Measurements from ENCODE around the gene MIR17HG. TPM values are rescaled to one million over a fixed set of nuclear protein-coding genes. Genes with fewer than 3 reads are reported as not detected.
"Not testable (repeated sequence)": the region's sequence is repeated elsewhere in the genome, so short reads cannot be mapped to it uniquely, and the experiment has no call there.

Gene MIR17HG
- total RNA-seq, 1 experiment from 2014 or later, result 15.8 TPM

- no peak for DNase-seq (ENCODE audit: low spot score)
- H3K4me3 ChIP-seq (ENCODE audit: low read depth, low read length, poor library complexity, severe bottlenecking), result no peak overlapping the region
- peaks cover 30% of the 10 kb centered on the region for H3K4me1 ChIP-seq (ENCODE audit: insufficient read depth, low read length, poor library complexity, severe bottlenecking)
- no TSS peak for BruUV-seq (replicated peaks)
- peaks cover 2% of the 10 kb centered on the region for H3K27me3 ChIP-seq (replicated peaks; ENCODE audit: insufficient read depth, low read depth, low read length, poor library complexity)
- H3K9me3 ChIP-seq (ENCODE audit: low read depth, low read length, poor library complexity, severe bottlenecking), result no peaks in the 10 kb centered on the region
- CTCF ChIA-PET, result no interaction called here
- intact Hi-C loops (cut with micrococcal nuclease; ENCODE audit: unreplicated experiment), result no loop called here
- TF ChIP-seq EZH2 (IDR thresholded peaks at IDR 0.05; ENCODE audit: borderline replicate concordance, low read depth, low read length, poor library complexity, severe bottlenecking), result no peak
- TF ChIP-seq, protein P1, sequence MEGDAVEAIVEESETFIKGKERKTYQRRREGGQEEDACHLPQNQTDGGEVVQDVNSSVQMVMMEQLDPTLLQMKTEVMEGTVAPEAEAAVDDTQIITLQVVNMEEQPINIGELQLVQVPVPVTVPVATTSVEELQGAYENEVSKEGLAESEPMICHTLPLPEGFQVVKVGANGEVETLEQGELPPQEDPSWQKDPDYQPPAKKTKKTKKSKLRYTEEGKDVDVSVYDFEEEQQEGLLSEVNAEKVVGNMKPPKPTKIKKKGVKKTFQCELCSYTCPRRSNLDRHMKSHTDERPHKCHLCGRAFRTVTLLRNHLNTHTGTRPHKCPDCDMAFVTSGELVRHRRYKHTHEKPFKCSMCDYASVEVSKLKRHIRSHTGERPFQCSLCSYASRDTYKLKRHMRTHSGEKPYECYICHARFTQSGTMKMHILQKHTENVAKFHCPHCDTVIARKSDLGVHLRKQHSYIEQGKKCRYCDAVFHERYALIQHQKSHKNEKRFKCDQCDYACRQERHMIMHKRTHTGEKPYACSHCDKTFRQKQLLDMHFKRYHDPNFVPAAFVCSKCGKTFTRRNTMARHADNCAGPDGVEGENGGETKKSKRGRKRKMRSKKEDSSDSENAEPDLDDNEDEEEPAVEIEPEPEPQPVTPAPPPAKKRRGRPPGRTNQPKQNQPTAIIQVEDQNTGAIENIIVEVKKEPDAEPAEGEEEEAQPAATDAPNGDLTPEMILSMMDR (conservative IDR thresholded peaks at IDR 0.05; ENCODE audit: low read depth, low read length), result no peak
- H3K27ac ChIP-seq (ENCODE audit: low read depth, low read length, poor library complexity, severe bottlenecking), result no peak overlapping the region
- H3K36me3 ChIP-seq (ENCODE audit: insufficient read depth, low read length, poor library complexity, severe bottlenecking), result peaks cover 77% of the 10 kb centered on the region
- POLR2A ChIA-PET (ENCODE audit: low non-redundant PET), result no interaction called here
Measured at GRCh38 chr13:91351980-91352379, 4.5 kb downstream of the MIR17HG start.

GRCh38 chr13:91352891-91353290, 5.4 kb downstream of the MIR17HG start:
- H3K9me3 ChIP-seq (ENCODE audit: low read depth, low read length, poor library complexity, severe bottlenecking); H3K4me3 ChIP-seq (ENCODE audit: low read depth, low read length, poor library complexity, severe bottlenecking); intact Hi-C loops (cut with micrococcal nuclease; ENCODE audit: unreplicated experiment); H3K27ac ChIP-seq (ENCODE audit: low read depth, low read length, poor library complexity, severe bottlenecking); BruUV-seq (replicated peaks); CTCF ChIA-PET; H3K27me3 ChIP-seq (replicated peaks; ENCODE audit: insufficient read depth, low read depth, low read length, poor library complexity); POLR2A ChIA-PET (ENCODE audit: low non-redundant PET); DNase-seq (ENCODE audit: low spot score): not testable (repeated sequence)
- Histone ChIP-seq H3K36me3 (ENCODE audit: insufficient read depth, low read length, poor library complexity, severe bottlenecking) (peaks cover 83% of the 10 kb centered on the region), H3K4me1 (ENCODE audit: insufficient read depth, low read length, poor library complexity, severe bottlenecking) (peaks cover 30% of the 10 kb centered on the region)

DNA sequence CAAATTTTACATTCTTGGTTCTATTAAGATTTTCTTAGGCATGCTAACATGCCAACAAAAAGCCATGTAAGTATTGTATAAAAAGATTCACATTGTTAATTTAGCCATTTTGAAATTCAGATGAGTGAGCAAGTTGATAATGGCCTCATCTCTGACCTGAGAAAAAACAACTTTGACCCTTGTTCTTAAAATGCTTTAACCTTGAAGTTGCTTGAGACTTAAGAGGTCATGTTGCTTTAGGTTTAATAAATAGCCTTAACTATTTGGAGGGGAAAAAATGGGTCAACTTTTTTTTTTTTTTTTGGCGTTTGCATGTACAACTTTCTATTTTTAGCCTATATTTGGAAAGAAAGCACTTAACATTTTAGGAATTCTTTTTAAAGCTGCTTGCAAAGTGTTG, 6.0 kb downstream of the MIR17HG start:
- Histone ChIP-seq H3K27me3 (replicated peaks; ENCODE audit: insufficient read depth, low read depth, low read length, poor library complexity) (no peaks in the 10 kb centered on the region), H3K4me3 (ENCODE audit: low read depth, low read length, poor library complexity, severe bottlenecking) (no peak overlapping the region), H3K4me1 (ENCODE audit: insufficient read depth, low read length, poor library complexity, severe bottlenecking) (peaks cover 30% of the 10 kb centered on the region), H3K9me3 (ENCODE audit: low read depth, low read length, poor library complexity, severe bottlenecking) (no peaks in the 10 kb centered on the region), H3K27ac (ENCODE audit: low read depth, low read length, poor library complexity, severe bottlenecking) (no peak overlapping the region), H3K36me3 (ENCODE audit: insufficient read depth, low read length, poor library complexity, severe bottlenecking) (peaks cover 83% of the 10 kb centered on the region)
- DNase-seq (ENCODE audit: low spot score), result no peak
- ChIA-PET POLR2A (ENCODE audit: low non-redundant PET) (no interaction called here), CTCF (no interaction called here)
- TF ChIP-seq EZH2 (IDR thresholded peaks at IDR 0.05; ENCODE audit: borderline replicate concordance, low read depth, low read length, poor library complexity, severe bottlenecking), result no peak
- TF ChIP-seq, protein P1 (conservative IDR thresholded peaks at IDR 0.05; ENCODE audit: low read depth, low read length), result no peak
- intact Hi-C loops (cut with micrococcal nuclease; ENCODE audit: unreplicated experiment), result no loop called here
- no TSS peak for BruUV-seq (replicated peaks)

DNA sequence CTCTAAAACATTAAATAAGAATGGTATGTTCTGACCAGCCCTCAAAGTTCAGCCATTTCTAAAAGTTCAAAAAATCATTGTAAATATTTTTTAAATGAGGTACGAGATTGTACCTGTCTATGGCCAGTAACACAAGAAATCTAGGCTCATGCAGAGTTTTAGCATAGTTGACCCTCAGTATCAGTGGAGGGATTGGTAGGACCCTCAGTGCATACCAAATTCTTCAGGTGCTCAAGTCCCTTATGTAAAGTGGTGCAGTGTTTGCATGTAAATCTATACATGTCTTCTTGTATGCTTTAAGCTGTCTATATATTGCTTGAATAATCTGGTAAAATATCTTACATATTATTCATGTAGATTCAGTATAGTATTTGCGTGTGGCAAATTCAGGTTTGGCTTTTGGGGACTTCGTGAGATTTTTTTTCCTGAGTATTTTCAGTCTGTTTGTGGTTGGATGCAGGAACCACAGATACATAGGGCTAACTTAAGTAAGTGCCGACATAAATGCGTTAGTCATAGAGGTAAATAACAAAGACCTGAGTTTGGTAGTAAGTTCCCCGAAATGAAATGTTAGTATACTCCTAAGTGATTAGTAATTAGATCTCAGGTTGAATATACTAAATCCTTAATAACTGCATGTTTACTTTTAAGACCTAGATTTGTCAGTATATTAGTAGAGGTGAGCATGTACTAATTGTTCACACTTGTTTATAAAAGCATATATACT, 7.8 kb downstream of the MIR17HG start:
- Histone ChIP-seq H3K27me3 (replicated peaks; ENCODE audit: insufficient read depth, low read depth, low read length, poor library complexity) (no peaks in the 10 kb centered on the region), H3K27ac (ENCODE audit: low read depth, low read length, poor library complexity, severe bottlenecking) (no peak overlapping the region), H3K9me3 (ENCODE audit: low read depth, low read length, poor library complexity, severe bottlenecking) (no peaks in the 10 kb centered on the region), H3K36me3 (ENCODE audit: insufficient read depth, low read length, poor library complexity, severe bottlenecking) (peaks cover 74% of the 10 kb centered on the region), H3K4me1 (ENCODE audit: insufficient read depth, low read length, poor library complexity, severe bottlenecking) (peaks cover 26% of the 10 kb centered on the region), H3K4me3 (ENCODE audit: low read depth, low read length, poor library complexity, severe bottlenecking) (no peak overlapping the region)
- no peak for DNase-seq (ENCODE audit: low spot score)
- POLR2A ChIA-PET (ENCODE audit: low non-redundant PET), result no interaction called here
- intact Hi-C loops (cut with micrococcal nuclease; ENCODE audit: unreplicated experiment), result no loop called here
- TF ChIP-seq, protein P1 (conservative IDR thresholded peaks at IDR 0.05; ENCODE audit: low read depth, low read length), result no peak
- TF ChIP-seq EZH2 (IDR thresholded peaks at IDR 0.05; ENCODE audit: borderline replicate concordance, low read depth, low read length, poor library complexity, severe bottlenecking), result no peak
- CTCF ChIA-PET, result no interaction called here
- no TSS peak for BruUV-seq (replicated peaks)

All from A673 (cell line).